ENCODE measurements around the gene TRIM44.
"Not testable (repeated sequence)": the region's sequence is repeated elsewhere in the genome, so short reads cannot be mapped to it uniquely, and the experiment has no call there.

TRIM44 gene

DNA sequence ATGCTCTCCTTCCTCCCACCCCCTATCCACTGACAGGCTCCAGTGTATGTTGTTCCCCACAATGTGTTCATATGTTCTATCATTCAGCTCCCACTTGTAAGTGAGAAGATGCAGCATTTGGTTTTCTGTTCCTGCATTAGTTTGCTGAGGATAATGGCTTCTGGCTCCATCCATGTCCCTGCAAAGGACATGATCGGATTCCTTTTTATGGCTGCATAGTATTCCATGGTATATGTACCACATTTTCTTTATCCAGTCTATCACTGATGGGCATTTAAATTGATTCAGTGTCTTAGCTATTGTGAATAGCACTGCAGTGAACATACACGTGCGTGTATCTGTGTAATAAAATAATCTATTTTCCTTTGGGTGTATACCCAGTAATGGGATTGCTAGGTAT is 5.8 kb downstream of the TRIM44 start:
- H3K27me3 Mint-ChIP-seq; H3K4me3 Mint-ChIP-seq; H3K27ac Mint-ChIP-seq; intact Hi-C loops (cut with micrococcal nuclease): not testable (repeated sequence)
- Mint-ChIP-seq H3K36me3 (ENCODE audit: low read depth) (peaks cover 48% of the 10 kb centered on the region), H3K4me1 (ENCODE audit: low read depth) (peaks cover 42% of the 10 kb centered on the region), H3K9me3 (peaks cover 31% of the 10 kb centered on the region)

DNA sequence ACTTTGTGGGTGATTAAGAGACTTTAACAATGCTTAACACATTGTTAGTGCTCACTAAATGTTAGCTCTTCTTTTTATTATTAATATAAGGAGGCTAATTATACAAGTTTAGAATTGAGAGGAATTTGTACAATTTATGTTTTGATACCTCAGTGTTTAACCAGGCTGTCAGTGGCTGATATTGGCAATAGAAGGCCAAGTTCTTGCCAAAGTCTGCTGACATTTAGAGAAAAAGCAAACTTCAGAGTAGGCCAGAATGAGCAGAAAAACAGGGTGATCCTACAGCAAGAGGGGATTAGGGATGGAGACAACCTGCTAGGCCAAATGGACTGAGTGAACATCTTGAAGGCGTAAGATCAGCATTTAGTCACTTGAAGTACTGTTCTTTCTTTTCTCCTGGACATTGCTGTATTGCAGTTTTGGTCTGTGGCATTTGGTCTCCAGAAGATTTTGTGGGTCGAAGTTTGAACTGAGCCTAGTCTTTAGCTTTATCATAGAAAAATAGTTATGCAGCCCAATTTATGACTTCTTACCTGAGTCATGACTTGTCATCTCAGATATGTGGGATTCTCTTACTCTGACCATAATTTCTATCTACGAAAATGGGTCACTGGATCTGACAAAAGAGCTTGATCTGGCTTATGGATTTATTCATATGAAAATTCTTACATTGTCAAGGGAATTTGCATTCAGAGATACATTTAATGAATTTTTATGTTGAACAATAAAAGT is 9.0 kb downstream of the TRIM44 start:
- intact Hi-C loops (cut with micrococcal nuclease), result no loop called here
- peaks cover 21% of the 10 kb centered on the region for H3K36me3 Mint-ChIP-seq (ENCODE audit: low read depth)
- H3K27ac Mint-ChIP-seq, result no peak overlapping the region
- no peaks in the 10 kb centered on the region for H3K9me3 Mint-ChIP-seq
- H3K27me3 Mint-ChIP-seq, result no peaks in the 10 kb centered on the region
- no peak overlapping the region for H3K4me3 Mint-ChIP-seq
- peaks cover 40% of the 10 kb centered on the region for H3K4me1 Mint-ChIP-seq (ENCODE audit: low read depth)

DNA sequence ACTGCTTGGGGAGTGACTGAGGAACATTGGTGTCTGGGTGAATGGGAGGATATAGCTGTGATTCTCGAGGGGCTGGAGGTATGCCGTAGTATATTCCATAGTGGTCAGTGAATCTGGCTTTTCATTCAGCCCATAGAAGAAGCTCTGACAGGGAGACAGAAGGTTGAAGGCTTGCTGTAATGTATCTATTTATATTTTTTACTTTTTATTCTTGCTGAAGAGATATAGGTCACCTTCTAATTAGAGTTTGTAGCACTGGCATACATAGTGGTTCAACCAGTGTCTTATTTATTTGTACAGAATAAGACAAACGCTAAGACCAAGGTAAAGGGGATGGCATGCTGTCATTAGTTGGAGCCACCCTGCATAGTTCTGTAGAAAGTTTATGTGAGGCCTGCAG is 10.0 kb downstream of the TRIM44 start:
- Mint-ChIP-seq H3K27ac (no peak overlapping the region), H3K36me3 (ENCODE audit: low read depth) (peaks cover 20% of the 10 kb centered on the region), H3K4me1 (ENCODE audit: low read depth) (peaks cover 46% of the 10 kb centered on the region), H3K9me3 (no peaks in the 10 kb centered on the region), H3K27me3 (no peaks in the 10 kb centered on the region), H3K4me3 (no peak overlapping the region)
- intact Hi-C loops (cut with micrococcal nuclease), result no loop called here

DNA sequence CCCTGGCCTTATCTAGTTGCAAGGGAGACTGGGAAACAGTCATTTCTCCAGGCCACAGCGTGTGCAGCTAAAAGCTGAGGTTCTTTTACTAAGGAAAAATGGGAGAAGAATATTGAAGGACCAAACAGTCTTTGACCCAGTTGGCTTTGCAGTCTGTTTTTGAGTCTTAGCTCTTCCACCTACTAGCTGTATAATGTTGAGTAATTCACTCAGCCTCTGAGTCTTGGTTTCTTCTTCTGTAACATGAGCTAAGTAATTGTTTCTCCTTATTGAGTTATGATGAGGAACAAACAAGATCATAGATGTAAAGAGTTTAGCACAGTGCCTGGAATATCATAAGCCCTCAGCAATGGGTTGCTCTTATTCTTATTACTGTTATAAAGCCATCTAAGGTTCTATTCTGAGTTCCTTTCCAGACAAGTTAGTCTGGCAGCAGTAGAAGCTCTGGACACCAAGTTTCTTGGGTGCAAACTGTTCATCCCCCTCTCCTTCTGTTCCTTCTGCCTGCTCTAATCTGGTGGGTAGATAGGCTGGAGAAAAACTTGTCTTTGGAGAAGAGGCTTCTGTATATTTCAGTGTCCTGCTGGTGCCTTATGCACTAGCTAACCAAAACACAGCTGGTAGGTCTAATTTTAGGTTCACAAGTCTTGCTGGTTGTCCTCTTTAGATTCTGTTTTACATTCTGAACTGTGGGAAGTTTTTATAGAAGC is 13.5 kb downstream of the TRIM44 start:
- Mint-ChIP-seq H3K9me3 (no peaks in the 10 kb centered on the region), H3K27ac (no peak overlapping the region), H3K27me3 (no peaks in the 10 kb centered on the region), H3K36me3 (ENCODE audit: low read depth) (peaks cover 5% of the 10 kb centered on the region), H3K4me3 (no peak overlapping the region), H3K4me1 (ENCODE audit: low read depth) (peaks cover 38% of the 10 kb centered on the region)
- intact Hi-C loops (cut with micrococcal nuclease), result no loop called here

DNA sequence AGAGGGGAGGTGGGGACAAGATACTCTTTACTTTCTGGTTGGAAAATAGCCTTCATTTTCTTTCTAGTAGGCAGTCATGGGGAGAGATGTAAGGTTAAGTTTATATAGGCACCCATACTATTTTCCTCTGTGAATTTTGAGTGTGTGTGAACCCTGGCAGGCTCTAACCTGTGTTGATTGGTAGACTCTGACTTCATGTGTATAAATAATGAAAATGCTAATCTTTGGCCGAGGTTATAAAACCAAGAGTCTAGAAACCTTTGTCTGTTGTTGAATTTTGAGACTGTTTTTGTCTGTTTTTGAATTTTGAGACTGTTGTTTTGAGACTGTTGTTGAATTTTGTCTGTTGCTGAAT is 14.0 kb downstream of the TRIM44 start:
- intact Hi-C loops (cut with micrococcal nuclease), result no loop called here
- no peak overlapping the region for H3K4me3 Mint-ChIP-seq
- peaks cover 33% of the 10 kb centered on the region for H3K4me1 Mint-ChIP-seq (ENCODE audit: low read depth)
- no peaks in the 10 kb centered on the region for H3K27me3 Mint-ChIP-seq
- H3K9me3 Mint-ChIP-seq, result no peaks in the 10 kb centered on the region
- H3K27ac Mint-ChIP-seq, result no peak overlapping the region
- peaks cover 5% of the 10 kb centered on the region for H3K36me3 Mint-ChIP-seq (ENCODE audit: low read depth)

DNA sequence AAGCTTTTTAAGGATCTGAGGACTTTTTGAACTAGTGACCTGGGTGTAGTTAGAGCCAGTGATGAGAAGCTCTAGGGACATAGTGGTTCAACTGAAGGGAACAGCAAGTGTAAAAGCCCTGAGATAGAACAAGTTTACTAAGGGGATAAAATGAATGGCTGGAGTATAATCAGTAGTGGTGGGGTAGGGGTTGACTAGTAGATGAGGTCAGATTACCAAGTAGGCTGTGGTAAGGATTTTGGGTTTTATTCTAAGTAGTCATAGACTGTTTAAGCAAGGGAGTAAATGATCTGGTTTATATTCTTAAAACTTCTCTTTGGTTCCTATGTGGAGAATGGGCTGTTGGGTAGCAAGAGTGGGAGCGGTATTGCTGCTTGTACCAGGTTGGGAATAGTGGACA is 15.3 kb downstream of the TRIM44 start:
- Mint-ChIP-seq H3K4me3 (no peak overlapping the region), H3K27ac (no peak overlapping the region), H3K4me1 (ENCODE audit: low read depth) (peaks cover 44% of the 10 kb centered on the region), H3K36me3 (ENCODE audit: low read depth) (no peaks in the 10 kb centered on the region), H3K27me3 (no peaks in the 10 kb centered on the region), H3K9me3 (no peaks in the 10 kb centered on the region)
- intact Hi-C loops (cut with micrococcal nuclease), result no loop called here

DNA sequence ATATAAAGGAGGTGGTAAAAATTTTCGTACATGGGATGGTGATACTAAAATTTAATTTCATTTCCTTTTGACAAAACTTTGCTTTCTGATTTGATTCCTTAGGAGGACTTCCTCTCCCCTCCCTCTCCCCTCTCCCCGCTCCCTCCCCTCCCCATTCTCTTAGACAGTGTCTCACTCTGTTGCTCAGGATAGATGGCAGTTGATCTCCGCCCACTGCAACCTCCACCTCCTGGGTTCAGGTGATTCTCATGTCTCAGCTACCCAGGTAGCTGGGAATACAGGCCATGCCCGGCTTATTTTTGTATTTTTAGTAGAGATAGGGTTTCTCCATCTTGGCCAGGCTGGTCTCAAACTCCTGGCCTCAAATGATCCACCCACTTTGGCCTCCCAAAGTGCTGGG is 15.9 kb downstream of the TRIM44 start:
- no peaks in the 10 kb centered on the region for H3K9me3 Mint-ChIP-seq
- intact Hi-C loops (cut with micrococcal nuclease), result no loop called here
- H3K27me3 Mint-ChIP-seq, result no peaks in the 10 kb centered on the region
- no peak overlapping the region for H3K4me3 Mint-ChIP-seq
- H3K36me3 Mint-ChIP-seq (ENCODE audit: low read depth), result no peaks in the 10 kb centered on the region
- no peak overlapping the region for H3K27ac Mint-ChIP-seq
- peaks cover 49% of the 10 kb centered on the region for H3K4me1 Mint-ChIP-seq (ENCODE audit: low read depth)

DNA sequence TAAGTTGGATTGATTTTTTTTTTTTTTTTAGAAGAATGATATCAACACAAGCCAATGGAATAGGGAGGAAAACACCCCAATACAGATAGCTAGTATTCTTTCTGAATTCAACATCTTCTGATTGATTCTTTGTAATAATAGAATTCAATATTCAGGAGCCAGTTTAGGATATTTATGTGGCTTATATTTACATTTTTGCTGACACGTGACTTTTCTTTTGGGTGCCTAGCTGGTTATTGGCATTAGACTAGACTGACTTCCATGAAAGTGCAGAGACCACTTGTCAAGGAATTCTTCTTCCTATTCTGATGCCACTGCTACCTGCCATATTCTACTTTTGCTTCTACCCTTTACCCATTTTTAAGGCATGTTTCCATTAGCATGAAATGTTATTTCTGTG is 16.4 kb downstream of the TRIM44 start:
- Mint-ChIP-seq H3K4me3 (no peak overlapping the region), H3K27me3 (no peaks in the 10 kb centered on the region), H3K4me1 (ENCODE audit: low read depth) (peaks cover 49% of the 10 kb centered on the region), H3K9me3 (no peaks in the 10 kb centered on the region), H3K36me3 (ENCODE audit: low read depth) (no peaks in the 10 kb centered on the region), H3K27ac (no peak overlapping the region)
- intact Hi-C loops (cut with micrococcal nuclease), result no loop called here

DNA sequence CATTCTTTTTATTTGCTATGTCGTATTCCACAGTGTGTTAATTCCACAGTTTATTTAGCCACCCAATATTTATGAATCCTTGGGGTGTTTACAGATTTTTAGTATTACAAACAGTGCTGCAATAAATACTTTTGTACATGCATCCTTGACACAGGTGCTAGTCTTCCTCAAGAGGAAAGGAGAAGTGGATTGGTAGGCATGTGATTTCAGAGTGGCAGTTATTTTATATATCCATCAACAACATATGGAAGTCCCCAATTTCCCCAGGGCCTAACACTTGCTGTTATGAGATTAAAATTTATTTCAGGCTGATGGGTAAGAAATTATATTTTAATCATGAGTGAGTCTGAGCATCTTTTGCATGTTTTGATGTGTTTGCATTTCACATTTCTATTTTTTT is 17.9 kb downstream of the TRIM44 start:
- Mint-ChIP-seq H3K4me1 (ENCODE audit: low read depth) (peaks cover 44% of the 10 kb centered on the region), H3K27me3 (no peaks in the 10 kb centered on the region), H3K36me3 (ENCODE audit: low read depth) (peaks cover 6% of the 10 kb centered on the region), H3K4me3 (no peak overlapping the region), H3K9me3 (no peaks in the 10 kb centered on the region), H3K27ac (no peak overlapping the region)
- intact Hi-C loops (cut with micrococcal nuclease), result loop anchor here (10.0 kb wide), 1 partner anchor 124 kb away; no protein-coding TSS in a partner anchor

DNA sequence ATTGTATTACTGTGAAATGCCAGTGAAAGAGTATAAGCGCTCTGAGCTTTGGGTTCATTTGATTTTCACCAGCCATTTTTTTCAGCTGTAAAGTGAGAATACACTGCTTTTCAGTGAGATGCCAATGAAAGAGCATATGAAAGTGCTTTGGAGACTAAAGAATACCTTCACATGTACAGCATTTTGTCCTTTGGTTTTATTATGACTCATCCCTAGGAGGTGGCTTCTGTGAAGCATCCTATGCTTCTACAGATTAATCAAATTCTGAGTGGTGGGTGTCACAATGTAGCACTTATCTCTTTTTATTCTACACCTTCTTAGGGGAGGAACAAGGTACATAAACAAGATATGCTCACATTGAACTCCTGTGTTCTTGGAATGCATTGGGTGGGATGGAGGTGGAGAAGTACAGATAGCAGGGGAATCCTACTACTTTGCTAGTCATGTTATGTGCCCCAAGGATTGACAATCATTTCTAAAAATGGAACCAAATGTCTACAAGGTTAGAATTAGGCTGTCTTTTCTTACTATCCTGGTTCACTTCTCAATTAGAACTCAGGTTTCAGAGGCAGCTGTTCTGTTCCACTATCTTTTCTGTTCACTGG is 18.7 kb downstream of the TRIM44 start:
- intact Hi-C loops (cut with micrococcal nuclease), result loop anchor here (10.0 kb wide), 1 partner anchor 124 kb away; no protein-coding TSS in a partner anchor
- Mint-ChIP-seq H3K27ac (no peak overlapping the region), H3K36me3 (ENCODE audit: low read depth) (peaks cover 14% of the 10 kb centered on the region), H3K9me3 (no peaks in the 10 kb centered on the region), H3K4me3 (no peak overlapping the region), H3K4me1 (ENCODE audit: low read depth) (peaks cover 37% of the 10 kb centered on the region), H3K27me3 (no peaks in the 10 kb centered on the region)

DNA sequence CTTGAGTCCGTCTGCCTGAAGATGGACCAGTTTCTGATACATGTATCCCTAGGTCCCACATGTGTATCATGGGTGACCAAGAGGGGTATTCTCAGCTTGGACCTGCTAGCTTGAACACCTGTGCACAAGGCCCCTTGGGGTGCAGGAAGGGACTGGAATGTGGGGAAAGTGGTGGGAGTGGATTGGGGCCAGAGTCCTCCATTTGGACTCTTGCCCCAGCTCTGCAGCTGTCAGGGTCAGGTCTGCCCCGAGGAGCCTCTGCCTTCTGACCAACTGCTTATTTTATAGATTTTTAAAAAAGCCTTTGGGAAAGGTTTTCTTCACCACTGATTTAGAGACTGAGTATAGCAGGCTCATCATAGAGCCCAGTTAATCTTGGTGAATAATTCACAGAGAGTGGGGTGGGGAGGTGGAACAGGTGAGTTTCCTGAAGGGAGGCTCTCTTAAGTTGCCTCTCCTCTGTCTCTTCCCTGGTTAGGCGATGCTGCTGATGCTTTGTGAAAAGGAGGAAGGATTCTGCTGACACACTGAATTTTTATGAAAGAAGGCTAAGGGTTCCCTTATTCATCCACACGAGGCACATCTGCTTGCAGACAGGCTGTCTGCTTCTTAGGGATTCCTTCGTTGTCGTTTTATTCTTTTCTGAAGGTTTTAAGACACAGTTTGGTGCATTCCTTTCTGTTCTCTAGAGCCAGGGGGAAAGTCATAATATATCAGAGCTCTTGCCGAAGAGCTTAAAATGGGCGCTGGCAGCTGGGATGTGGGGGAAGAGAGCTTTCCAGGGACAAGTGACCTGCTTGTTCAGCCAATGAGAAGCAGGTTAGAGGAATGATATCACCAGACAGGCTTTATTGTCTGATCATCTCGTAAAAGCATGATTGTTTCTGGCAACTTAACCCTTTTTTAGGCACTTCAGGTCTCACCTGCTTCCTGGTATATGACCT is 19.9 kb downstream of the TRIM44 start:
- Mint-ChIP-seq H3K27ac (no peak overlapping the region), H3K9me3 (no peaks in the 10 kb centered on the region), H3K36me3 (ENCODE audit: low read depth) (peaks cover 26% of the 10 kb centered on the region), H3K4me3 (no peak overlapping the region), H3K27me3 (no peaks in the 10 kb centered on the region), H3K4me1 (ENCODE audit: low read depth) (peaks cover 31% of the 10 kb centered on the region)
- intact Hi-C loops (cut with micrococcal nuclease), result loop anchor here (10.0 kb wide), 1 partner anchor 122 kb away; no protein-coding TSS in a partner anchor

DNA sequence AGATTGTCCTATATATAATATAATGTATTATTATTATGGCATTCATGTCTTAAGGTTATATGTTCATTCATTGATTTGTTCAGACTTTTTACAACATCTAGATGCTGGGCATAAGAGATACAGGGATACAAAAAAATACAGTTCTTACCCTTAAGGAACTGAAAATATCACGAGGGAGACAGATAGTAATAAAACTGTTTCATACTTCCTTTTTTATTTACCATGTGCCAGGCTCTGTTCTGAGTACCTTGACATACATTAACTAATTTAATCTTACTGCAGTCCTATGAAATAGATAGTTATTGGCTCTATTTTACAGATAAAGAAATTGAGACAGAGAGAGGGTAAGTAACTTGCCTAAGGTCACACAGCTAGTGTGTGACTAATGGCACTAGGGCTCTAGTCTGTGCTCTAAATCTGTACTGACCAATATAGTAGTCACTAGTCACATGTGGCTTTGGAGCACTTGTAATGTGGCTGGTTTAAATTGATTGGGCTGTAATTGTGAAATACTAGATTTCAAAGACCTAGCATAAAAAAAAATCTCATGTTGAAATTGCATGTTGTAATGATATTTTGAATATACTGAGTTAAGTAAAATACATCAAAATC is 21.3 kb downstream of the TRIM44 start:
- no peaks in the 10 kb centered on the region for H3K9me3 Mint-ChIP-seq

DNA sequence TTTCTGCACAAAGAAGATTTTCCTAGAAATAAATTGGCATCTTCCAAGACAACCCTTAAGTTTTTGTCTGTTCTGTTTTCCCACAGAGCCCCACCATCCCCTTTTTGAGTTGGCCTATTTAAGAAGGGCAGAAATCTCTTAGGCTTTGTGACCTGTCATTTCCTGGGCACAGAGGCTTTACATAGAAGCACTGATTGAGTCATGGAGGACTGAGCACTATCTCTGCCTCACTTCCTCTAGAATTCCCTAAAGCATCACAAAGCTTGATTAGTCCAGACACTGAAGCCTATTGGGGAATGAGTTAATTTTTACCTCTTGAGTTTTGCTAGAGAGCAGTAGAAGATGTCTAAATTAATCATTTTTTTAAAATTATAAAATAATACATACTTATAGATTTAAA is 25.4 kb downstream of the TRIM44 start:
- Mint-ChIP-seq H3K9me3 (no peaks in the 10 kb centered on the region), H3K4me1 (ENCODE audit: low read depth) (peaks cover 15% of the 10 kb centered on the region), H3K27ac (no peak overlapping the region), H3K36me3 (ENCODE audit: low read depth) (peaks cover 51% of the 10 kb centered on the region), H3K4me3 (no peak overlapping the region), H3K27me3 (no peaks in the 10 kb centered on the region)
- intact Hi-C loops (cut with micrococcal nuclease), result loop anchor here (10.0 kb wide), 1 partner anchor 117 kb away; no protein-coding TSS in a partner anchor

More for the DNA sequence above, 21.3 kb downstream of the TRIM44 start:
- Mint-ChIP-seq H3K27ac (no peak overlapping the region), H3K27me3 (no peaks in the 10 kb centered on the region), H3K4me1 (ENCODE audit: low read depth) (peaks cover 24% of the 10 kb centered on the region), H3K36me3 (ENCODE audit: low read depth) (peaks cover 34% of the 10 kb centered on the region), H3K4me3 (no peak overlapping the region)
- intact Hi-C loops (cut with micrococcal nuclease), result loop anchor here (10.0 kb wide), 1 partner anchor 121 kb away; no protein-coding TSS in a partner anchor
